Measurements from ENCODE around the gene PEAK3.

PEAK3 gene

DNA sequence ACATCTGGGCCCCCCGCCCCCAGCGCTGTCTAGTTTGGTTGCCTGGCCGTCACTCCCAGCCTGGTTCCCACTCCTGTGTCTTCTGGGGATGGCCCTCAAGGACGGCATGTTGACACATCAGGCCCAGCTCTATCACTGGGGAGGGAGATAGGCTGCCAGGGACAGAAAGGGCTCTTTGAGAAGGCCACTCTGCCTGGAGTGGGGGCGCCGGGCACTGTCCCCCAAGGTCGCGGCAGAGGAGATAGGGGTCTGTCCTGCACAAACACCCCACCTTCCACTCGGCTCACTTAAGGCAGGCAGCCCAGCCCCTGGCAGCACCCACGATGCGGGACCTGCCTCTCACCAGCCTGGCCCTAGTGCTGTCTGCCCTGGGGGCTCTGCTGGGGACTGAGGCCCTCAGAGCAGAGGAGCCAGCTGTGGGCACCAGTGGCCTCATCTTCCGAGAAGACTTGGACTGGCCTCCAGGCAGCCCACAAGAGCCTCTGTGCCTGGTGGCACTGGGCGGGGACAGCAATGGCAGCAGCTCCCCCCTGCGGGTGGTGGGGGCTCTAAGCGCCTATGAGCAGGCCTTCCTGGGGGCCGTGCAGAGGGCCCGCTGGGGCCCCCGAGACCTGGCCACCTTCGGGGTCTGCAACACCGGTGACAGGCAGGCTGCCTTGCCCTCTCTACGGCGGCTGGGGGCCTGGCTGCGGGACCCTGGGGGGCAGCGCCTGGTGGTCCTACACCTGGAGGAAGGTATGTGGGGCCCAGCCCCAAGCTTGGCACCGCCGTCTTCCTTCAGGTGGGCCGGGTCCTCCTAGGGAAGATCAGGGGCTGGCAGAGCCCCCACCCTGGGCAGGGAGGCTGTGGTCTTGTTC is 32.7 kb downstream of the PEAK3 start, which contains the start of gene AMH:
Gene AMH, plus strand, starts transcription at position 314 of the 857 bp plus-strand sequence. Its CDS starts 10 bp downstream, at position 324.
- DNase-seq = no peak

GRCh38 chr19:2248136-2249009 is 33.6 kb downstream of the PEAK3 start:
- no peak for DNase-seq

DNA sequence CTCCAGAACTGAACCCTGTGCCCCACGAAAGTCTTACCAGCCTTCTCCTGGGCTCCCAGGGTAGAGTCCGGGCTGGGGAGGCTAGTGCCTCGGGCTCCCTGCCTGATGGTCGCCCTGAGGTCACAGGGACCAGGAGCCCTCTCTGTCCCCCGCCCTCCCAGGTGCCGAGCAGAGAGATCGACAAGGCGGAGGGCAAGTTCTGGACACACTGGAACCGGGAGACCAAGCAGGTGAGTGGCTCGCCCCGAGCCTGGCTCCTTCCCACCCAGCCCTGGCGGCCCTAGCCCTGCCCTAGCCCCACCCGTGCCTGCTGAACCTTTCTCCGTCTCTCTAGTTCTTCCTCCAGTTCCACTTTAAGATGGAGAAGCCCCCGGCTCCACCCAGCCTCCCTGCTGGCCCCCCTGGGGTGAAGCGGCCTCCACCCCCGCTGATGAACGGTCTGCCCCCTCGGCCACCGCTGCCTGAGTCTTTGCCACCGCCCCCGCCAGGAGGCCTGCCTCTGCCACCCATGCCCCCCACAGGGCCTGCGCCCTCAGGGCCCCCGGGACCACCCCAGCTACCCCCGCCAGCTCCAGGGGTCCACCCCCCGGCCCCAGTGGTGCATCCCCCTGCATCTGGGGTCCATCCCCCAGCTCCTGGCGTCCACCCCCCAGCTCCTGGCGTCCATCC is 34.4 kb downstream of the PEAK3 start:
- no peak for DNase-seq

GRCh38 chr19:2246801-2247361 is 35.1 kb downstream of the PEAK3 start:
- DNase-seq = no peak

DNA sequence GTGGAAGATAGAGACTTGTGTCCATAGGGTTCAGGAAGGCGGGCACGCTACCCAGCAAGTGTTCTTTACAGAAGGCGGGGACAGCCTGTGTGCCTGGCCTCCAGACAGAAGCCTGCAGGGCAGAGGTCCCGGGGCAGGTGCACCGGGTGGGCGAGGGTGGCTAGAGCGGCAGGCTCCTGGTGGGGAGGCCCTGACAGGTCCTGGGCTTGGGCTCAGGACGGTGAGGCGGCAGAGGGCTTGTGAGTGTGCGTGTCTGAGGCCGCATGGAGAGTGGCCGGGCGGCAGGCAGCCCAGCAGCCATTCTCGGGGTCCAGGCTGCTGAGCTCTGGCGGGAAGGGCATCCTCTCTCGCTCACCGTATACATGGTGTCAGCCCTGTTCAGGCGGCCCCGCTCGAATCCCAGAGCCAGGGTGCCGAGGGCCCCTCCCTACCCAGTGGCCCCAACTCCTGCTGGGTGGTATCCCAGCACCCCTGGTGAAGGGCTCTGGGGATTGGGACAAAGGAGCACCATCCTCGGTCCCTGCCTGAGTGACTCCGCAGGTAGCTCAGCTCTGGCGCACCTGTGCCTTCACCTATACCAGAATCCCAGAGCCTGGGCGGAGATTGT is 35.9 kb downstream of the PEAK3 start:
- DNase-seq = no peak

DNA sequence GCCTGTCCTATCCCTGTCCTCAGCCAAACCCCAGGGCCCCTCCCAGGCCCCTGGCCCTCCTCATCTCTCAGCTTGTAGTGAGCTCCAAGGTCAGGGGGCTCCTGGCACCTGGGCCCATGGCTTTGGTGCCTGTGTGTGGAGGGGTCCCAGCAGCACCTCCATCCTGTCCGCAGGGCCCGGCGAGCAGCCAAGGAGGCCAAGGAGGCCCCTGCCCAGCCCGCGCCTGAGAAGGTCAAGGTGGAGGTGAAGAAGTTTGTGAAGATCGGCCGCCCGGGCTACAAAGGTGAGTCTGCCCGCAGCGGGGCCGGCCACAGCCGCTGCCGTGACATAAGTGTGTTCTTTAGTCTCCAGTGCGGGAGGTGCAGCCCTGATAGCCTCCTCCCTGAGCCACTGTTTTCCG is 36.7 kb downstream of the PEAK3 start:
- DNase-seq = no peak

GRCh38 chr19:2244486-2244885 is 37.5 kb downstream of the PEAK3 start:
- no peak for DNase-seq

DNA sequence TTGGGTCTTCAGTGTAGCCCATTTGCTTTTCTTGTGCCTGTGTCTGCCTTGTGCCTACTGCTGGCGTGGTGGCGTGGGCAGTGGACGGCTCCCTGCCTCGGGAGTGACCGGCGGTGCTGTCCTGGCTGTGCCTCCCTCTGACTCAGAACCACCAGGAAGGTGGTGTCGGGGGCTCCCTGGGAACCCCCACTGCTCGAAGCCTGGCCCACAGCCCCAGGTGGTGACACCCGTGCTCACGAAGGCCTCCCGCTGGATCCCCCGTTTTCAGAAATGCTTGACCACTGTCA is 37.9 kb downstream of the PEAK3 start:
- DNase-seq = no peak

DNA sequence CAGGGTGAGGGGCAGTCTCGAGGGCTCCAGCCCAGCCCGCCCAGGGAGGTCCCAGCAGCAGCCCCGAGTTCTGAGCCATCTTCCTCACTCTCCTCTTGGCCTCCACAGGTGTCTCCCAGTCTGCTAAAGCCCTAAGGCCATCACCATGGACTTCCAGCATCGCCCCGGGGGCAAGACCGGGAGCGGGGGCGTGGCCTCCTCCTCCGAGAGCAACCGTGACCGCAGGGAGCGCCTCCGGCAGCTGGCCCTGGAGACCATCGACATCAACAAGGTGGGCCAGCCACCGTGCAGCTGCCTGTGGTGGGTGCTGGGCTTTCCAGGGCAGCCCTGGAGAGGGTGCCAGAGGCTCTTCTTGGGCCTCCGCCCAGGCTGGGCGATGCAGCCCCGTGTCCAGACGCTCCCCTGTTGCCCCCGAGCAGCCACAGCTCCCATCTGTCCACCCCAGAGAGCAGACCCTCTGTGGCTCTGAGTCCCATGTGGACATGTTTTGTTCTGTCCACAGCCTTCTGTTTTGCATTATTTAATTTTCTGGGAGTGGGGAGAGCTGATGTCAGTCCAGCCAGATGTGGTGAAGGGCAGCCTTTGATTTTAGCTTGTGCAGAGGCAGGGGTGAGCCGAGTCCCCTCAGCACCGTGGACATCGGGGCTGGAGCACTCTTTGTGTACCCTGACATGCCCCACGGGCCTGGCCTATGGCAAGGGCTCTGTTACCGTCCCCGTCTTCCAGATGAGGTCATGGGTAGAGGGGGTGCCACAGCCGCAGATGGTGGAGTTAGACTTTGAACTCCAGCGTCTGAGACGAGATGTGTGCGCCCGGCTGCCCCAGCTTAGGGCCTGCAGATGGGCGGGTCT is 38.5 kb downstream of the PEAK3 start:
- no peak for DNase-seq

- DNase-seq = no peak
Measured at GRCh38 chr19:2242816-2243215, 39.2 kb downstream of the PEAK3 start.

DNA sequence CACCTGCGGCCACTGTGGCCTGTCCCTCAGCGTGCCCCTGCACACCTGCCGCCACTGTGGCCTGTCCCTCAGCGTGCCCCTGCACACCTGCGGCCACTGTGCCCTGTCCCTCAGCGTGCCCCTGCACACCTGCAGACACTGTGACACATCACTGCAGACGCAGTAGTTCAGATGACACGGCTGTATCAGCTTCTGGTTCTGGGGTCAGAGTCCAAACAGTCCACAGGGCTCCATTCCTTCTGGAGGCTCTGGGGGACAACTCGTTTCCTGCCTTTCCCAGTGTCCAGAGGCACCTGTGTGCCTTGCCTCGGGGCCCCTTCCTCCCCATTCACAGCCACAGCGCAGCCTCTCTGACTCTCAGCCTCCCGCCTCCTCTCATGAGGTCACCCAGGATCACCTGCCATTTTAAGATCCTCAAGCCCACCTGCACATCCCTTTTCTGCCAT is 39.9 kb downstream of the PEAK3 start:
- DNase-seq = no peak

GRCh38 chr19:2240881-2241760 is 40.9 kb downstream of the PEAK3 start:
- DNase-seq = no peak

GRCh38 chr19:2239771-2240770 is 41.9 kb downstream of the PEAK3 start:
- no peak for DNase-seq

GRCh38 chr19:2239173-2239572 is 42.8 kb downstream of the PEAK3 start:
- DNase-seq = no peak

- DNase-seq = no peak
Measured at GRCh38 chr19:2237869-2238153, 44.2 kb downstream of the PEAK3 start.

DNA sequence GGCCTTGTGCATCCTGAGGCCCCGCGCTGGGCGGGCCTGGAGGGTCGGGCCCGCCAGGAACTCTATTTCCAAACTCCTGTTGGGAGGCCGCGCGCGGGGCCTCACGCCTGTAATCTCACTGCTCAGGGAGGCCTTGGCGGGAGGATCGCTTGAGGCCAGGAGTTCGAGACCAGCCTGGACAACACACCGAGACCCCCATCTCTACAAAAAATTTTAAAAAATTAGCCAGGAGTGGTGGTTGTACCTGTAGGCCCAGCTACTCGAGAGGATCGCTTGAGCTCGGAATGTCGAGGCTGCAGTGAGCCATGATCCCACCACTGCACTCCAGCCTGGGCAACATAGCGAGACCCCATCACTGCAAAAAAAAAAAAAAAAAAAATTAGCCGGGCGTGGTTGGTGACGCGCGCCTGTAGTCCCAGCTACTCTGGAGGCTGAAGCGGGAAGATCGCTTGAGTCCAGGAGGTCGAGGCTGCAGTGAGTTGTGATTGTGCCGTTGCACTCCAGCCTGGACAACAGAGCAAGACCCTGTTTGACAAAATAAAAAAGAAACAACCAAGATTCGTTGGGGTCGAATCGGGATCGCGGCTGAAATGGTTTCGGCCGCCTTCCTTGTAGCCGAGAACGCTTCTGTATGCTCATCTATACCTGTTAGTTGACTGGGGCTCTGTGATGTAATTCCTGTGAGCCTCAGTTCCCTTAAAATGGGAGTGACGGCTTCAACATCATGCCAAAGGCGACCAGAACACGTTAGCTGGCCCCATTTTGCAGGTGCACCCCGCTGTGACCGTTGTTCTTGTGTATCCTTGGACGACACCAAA is 44.7 kb downstream of the PEAK3 start:
- no peak for DNase-seq

GRCh38 chr19:2236314-2237050 is 45.5 kb downstream of the PEAK3 start, which contains the start of the genes PLEKHJ1 and SF3A2:
TSS of gene PLEKHJ1 (minus strand) at chr19:2236329. CDS start at chr19:2236248, 81 bp downstream.
TSS of gene SF3A2 (plus strand) at chr19:2236824. CDS start at chr19:2243419, 6,595 bp downstream.
- DNase-seq = peak; percentile 96

GRCh38 chr19:2236064-2236313 is 46.0 kb downstream of the PEAK3 start:
- DNase-seq = no peak
